Vagina (tissue), 2 donors: ENCODE data around the gene NUDT14.

Source experiments
- POLR2A ChIP-seq, 2 donors: fragments of 450-650 bp; IDR thresholded peaks; one replicate each; pipeline ENCODE4 v1.6.1; 2017; ENCODE audit warnings: antibody characterized with exemption in 2 of 2, mild to moderate bottlenecking in 2 of 2, moderate library complexity in 2 of 2
- POLR2AphosphoS5 ChIP-seq, 2 donors: sonication (generic); formaldehyde crosslinking; IDR thresholded peaks; one replicate each; pipeline ENCODE4 v1.9.0; 2017; ENCODE audit warnings: antibody characterized with exemption in 2 of 2, mild to moderate bottlenecking in 2 of 2, low read depth in 1 of 2; ENCODE audit not compliant: insufficient read depth in 1 of 2
- TF ChIP-seq, protein P1 (sequence below), 3 experiments: fragments of 450-650 bp in 2 of 3; fragments of 200-600 bp in 1 of 3; sonication (generic) in 1 of 3; IDR thresholded peaks; one replicate each; pipeline ENCODE4 v1.5.1; 2017 to 2019; ENCODE audit warnings: antibody characterized with exemption in 3 of 3, mild to moderate bottlenecking in 2 of 3, moderate library complexity in 2 of 3

- TF ChIP-seq, protein P1, sequence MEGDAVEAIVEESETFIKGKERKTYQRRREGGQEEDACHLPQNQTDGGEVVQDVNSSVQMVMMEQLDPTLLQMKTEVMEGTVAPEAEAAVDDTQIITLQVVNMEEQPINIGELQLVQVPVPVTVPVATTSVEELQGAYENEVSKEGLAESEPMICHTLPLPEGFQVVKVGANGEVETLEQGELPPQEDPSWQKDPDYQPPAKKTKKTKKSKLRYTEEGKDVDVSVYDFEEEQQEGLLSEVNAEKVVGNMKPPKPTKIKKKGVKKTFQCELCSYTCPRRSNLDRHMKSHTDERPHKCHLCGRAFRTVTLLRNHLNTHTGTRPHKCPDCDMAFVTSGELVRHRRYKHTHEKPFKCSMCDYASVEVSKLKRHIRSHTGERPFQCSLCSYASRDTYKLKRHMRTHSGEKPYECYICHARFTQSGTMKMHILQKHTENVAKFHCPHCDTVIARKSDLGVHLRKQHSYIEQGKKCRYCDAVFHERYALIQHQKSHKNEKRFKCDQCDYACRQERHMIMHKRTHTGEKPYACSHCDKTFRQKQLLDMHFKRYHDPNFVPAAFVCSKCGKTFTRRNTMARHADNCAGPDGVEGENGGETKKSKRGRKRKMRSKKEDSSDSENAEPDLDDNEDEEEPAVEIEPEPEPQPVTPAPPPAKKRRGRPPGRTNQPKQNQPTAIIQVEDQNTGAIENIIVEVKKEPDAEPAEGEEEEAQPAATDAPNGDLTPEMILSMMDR (IDR thresholded peaks at IDR 0.05), result no peak
- no peak for TF ChIP-seq POLR2A (IDR thresholded peaks at IDR 0.05)
- TF ChIP-seq POLR2AphosphoS5 (IDR thresholded peaks at IDR 0.05; ENCODE audit: insufficient read depth in 1 of 2, low read depth in 1 of 2), result no peak
Measured at GRCh38 chr14:105224845-105225570, 43.9 kb upstream of the NUDT14 start.
